ENCODE measurements around the gene GRAMD4.

DNA sequence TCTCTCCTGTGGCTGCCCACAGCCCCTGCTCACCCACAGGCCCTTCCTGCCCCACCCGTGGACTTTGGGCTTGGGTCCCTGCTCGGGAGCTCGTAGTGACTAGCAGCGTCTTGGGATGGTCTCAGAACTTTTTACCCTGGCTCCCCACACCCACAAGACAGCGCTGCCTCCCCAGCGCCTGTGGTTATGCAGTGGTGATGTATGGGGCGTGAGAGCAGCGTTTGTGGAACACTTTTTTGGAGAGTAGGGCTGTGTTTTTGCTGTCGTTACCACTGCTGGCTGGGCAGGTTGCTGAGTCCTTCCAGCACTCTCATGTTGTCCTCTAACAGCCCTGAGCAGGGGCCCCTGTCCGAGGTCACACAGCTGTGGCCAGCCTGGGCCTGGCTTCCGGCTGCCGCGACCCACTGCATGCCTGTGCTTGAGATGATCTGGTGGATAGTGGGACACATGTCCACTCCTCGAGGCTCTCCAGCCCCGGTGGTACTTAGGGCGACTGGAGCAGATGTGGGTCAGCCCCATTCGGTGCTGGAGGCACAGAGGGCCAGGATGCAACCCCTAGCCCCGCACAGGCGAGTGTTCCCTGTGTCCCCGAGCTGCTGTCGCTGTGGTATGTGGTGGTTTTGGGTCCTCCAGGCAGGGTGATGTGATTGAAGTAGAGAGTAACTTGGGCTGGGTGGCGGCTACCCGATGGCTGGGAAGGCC is 7.1 kb upstream of the GRAMD4 start:
- no peak for TF ChIP-seq EZH2phosphoT487 (IDR thresholded peaks at IDR 0.05; ENCODE audit: low read length)
- TF ChIP-seq, protein P1, sequence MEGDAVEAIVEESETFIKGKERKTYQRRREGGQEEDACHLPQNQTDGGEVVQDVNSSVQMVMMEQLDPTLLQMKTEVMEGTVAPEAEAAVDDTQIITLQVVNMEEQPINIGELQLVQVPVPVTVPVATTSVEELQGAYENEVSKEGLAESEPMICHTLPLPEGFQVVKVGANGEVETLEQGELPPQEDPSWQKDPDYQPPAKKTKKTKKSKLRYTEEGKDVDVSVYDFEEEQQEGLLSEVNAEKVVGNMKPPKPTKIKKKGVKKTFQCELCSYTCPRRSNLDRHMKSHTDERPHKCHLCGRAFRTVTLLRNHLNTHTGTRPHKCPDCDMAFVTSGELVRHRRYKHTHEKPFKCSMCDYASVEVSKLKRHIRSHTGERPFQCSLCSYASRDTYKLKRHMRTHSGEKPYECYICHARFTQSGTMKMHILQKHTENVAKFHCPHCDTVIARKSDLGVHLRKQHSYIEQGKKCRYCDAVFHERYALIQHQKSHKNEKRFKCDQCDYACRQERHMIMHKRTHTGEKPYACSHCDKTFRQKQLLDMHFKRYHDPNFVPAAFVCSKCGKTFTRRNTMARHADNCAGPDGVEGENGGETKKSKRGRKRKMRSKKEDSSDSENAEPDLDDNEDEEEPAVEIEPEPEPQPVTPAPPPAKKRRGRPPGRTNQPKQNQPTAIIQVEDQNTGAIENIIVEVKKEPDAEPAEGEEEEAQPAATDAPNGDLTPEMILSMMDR (IDR thresholded peaks at IDR 0.05; ENCODE audit: low read length): no peak

All from MM.1S (cell line).